ENCODE results near the gene STARD8. TPM values are rescaled to one million over a fixed set of nuclear protein-coding genes. Genes with fewer than 3 reads are reported as not detected.

STARD8 gene
- total and polyA plus RNA-seq, 2 donors (not counting 3 experiments of a cell fraction or from before 2014, with no cell fraction given): 6.8 to 14.8 TPM

DNA sequence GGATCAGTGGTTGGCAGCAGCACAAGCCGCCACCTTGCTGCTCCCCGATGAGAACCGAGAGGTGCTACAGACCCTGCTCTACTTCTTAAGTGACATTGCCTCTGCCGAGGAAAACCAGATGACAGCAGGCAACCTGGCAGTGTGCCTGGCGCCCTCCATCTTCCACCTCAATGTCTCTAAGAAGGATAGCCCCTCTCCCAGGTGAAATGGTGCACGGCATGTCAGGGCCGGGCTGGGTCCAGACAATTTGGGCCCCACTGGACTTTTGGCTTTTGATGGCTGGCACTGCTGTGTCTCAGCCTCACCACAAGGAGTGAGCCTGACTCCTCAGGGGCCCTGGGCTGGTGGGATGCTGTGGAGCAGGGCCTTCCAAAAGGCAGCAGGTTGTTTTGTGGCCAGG lies 74.1 kb downstream of the STARD8 start:
- intact Hi-C loops (cut with micrococcal nuclease) (no loop called here), dilution Hi-C loops (cut with MboI; ENCODE audit: extremely low pct_ligation_motif_present, low sequenced_read_pairs) (no loop called here)
- Histone ChIP-seq H3K79me2 (ENCODE audit: control insufficient read depth, insufficient read depth, low read length) (no peaks in the 10 kb centered on the region), H3K4me2 (ENCODE audit: insufficient read depth, low read length) (no peak overlapping the region), H4K20me1 (replicated peaks; ENCODE audit: control insufficient read depth, extremely low read depth, insufficient read depth, low read length) (no peaks in the 10 kb centered on the region), H3K9me1 (replicated peaks; ENCODE audit: control insufficient read depth, extremely low read depth, insufficient read depth, low read length) (no peaks in the 10 kb centered on the region), H3K9me3 (replicated peaks; ENCODE audit: control insufficient read depth, insufficient read depth, low read length) (no peaks in the 10 kb centered on the region), H3K4me1 (ENCODE audit: control insufficient read depth, extremely low read depth, insufficient read depth, low read length) (no peaks in the 10 kb centered on the region), H3K27ac (ENCODE audit: insufficient read depth, low read depth, low read length) (no peak overlapping the region), H2AFZ (ENCODE audit: low read depth, low read length) (no peak overlapping the region), H3K9ac (replicated peaks; ENCODE audit: extremely low read depth, insufficient read depth, low read length) (no peak overlapping the region), H3K27me3 (ENCODE audit: control insufficient read depth in 2 of 2, insufficient read depth in 2 of 2, low read length in 2 of 2) (no peaks in the 10 kb centered on the region), H3K36me3 (ENCODE audit: control insufficient read depth in 2 of 2, extremely low read depth in 1 of 2, insufficient read depth in 2 of 2, low read length in 2 of 2) (peaks cover 0 to 54% of the 10 kb centered on the region in 2 experiments), H3K4me3 (replicated peaks in 1 of 3; ENCODE audit: insufficient read depth in 1 of 3, low read depth in 1 of 3, low read length in 3 of 3) (no peak overlapping the region)
- no peak for TF ChIP-seq POLR2AphosphoS5 (IDR thresholded peaks at IDR 0.05; ENCODE audit: insufficient read depth, low read depth, low read length)
- TF ChIP-seq, protein P1, sequence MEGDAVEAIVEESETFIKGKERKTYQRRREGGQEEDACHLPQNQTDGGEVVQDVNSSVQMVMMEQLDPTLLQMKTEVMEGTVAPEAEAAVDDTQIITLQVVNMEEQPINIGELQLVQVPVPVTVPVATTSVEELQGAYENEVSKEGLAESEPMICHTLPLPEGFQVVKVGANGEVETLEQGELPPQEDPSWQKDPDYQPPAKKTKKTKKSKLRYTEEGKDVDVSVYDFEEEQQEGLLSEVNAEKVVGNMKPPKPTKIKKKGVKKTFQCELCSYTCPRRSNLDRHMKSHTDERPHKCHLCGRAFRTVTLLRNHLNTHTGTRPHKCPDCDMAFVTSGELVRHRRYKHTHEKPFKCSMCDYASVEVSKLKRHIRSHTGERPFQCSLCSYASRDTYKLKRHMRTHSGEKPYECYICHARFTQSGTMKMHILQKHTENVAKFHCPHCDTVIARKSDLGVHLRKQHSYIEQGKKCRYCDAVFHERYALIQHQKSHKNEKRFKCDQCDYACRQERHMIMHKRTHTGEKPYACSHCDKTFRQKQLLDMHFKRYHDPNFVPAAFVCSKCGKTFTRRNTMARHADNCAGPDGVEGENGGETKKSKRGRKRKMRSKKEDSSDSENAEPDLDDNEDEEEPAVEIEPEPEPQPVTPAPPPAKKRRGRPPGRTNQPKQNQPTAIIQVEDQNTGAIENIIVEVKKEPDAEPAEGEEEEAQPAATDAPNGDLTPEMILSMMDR (IDR thresholded peaks at IDR 0.05; ENCODE audit: extremely low read depth in 1 of 2, insufficient read depth in 1 of 2, low read depth in 1 of 2, low read length in 2 of 2): no peak
- TF ChIP-seq, protein P2, sequence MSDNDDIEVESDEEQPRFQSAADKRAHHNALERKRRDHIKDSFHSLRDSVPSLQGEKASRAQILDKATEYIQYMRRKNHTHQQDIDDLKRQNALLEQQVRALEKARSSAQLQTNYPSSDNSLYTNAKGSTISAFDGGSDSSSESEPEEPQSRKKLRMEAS (IDR thresholded peaks at IDR 0.05; ENCODE audit: insufficient read depth, insufficient read length): no peak
- no TSS peak for BruUV-seq (replicated peaks)
- CTCF ChIA-PET: no interaction called here
- POLR2A ChIA-PET: no interaction called here
- no peak for FAIRE-seq
- DNase-seq (ENCODE audit: low read depth, low spot score): no peak

DNA sequence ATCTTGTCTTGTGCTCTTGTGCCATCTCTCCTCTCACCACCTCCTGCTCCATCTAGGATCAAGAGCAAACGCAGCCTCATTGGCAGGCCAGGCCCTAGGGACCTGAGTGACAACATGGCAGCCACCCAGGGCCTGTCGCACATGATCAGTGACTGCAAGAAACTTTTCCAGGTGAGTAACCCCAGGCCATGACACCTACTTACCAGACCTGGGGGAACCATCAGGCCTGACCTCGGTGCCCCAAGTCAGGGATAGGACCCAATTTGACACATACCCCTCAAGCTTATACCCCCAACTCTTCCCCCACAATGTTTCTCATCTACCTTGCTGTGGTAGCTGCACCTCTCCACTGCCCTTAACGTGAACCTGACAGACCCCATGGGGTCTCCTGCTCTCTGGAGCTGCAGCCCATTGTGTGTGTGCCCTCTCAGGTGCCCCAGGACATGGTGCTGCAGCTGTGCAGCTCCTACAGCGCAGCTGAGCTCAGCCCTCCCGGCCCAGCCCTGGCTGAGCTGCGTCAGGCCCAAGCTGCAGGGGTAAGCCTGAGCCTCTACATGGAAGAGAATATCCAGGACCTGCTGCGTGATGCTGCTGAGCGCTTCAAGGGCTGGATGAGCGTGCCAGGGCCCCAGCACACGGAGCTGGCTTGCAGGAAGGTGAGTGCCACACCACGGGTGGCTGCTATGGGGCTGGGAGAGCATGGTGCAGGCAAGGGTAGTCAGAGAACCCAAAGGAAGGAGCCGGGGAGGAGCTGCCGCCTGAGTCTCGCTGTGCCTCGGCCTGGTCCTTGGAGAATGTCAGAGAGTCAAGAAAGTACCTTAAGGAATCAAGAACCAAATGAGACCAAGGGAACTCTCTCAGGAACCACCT lies 74.8 kb downstream of the STARD8 start:
- Histone ChIP-seq H2AFZ (ENCODE audit: low read depth, low read length) (no peak overlapping the region), H3K36me3 (ENCODE audit: control insufficient read depth in 2 of 2, extremely low read depth in 1 of 2, insufficient read depth in 2 of 2, low read length in 2 of 2) (peaks cover 0 to 51% of the 10 kb centered on the region in 2 experiments), H3K79me2 (ENCODE audit: control insufficient read depth, insufficient read depth, low read length) (no peaks in the 10 kb centered on the region), H4K20me1 (replicated peaks; ENCODE audit: control insufficient read depth, extremely low read depth, insufficient read depth, low read length) (no peaks in the 10 kb centered on the region), H3K9ac (replicated peaks; ENCODE audit: extremely low read depth, insufficient read depth, low read length) (no peak overlapping the region), H3K4me2 (ENCODE audit: insufficient read depth, low read length) (no peak overlapping the region), H3K27me3 (ENCODE audit: control insufficient read depth in 2 of 2, insufficient read depth in 2 of 2, low read length in 2 of 2) (no peaks in the 10 kb centered on the region), H3K9me3 (replicated peaks; ENCODE audit: control insufficient read depth, insufficient read depth, low read length) (no peaks in the 10 kb centered on the region), H3K9me1 (replicated peaks; ENCODE audit: control insufficient read depth, extremely low read depth, insufficient read depth, low read length) (no peaks in the 10 kb centered on the region), H3K4me3 (replicated peaks in 1 of 3; ENCODE audit: insufficient read depth in 1 of 3, low read depth in 1 of 3, low read length in 3 of 3) (no peak overlapping the region), H3K4me1 (ENCODE audit: control insufficient read depth, extremely low read depth, insufficient read depth, low read length) (no peaks in the 10 kb centered on the region), H3K27ac (ENCODE audit: insufficient read depth, low read depth, low read length) (no peak overlapping the region)
- dilution Hi-C loops (cut with MboI; ENCODE audit: extremely low pct_ligation_motif_present, low sequenced_read_pairs): no loop called here
- BruUV-seq (replicated peaks): no TSS peak
- ChIA-PET POLR2A (no interaction called here), CTCF (no interaction called here)
- DNase-seq (ENCODE audit: low read depth, low spot score) (no peak), FAIRE-seq (no peak)
- intact Hi-C loops (cut with micrococcal nuclease): no loop called here
- no peak for TF ChIP-seq EZH2 (IDR thresholded peaks at IDR 0.05; ENCODE audit: borderline replicate concordance, low read depth, low read length, severe bottlenecking)
- TF ChIP-seq, protein P2 (IDR thresholded peaks at IDR 0.05; ENCODE audit: insufficient read depth, insufficient read length): no peak
- TF ChIP-seq POLR2AphosphoS5 (IDR thresholded peaks at IDR 0.05; ENCODE audit: insufficient read depth, low read depth, low read length): no peak
- TF ChIP-seq GATA2 (IDR thresholded peaks at IDR 0.05; ENCODE audit: insufficient read depth, insufficient read length, low read depth, low read length): no peak
- no peak for TF ChIP-seq JUN (IDR thresholded peaks at IDR 0.05; ENCODE audit: borderline replicate concordance, insufficient read depth, insufficient read length, low read depth)
- no peak for TF ChIP-seq FOS (IDR thresholded peaks at IDR 0.05; ENCODE audit: borderline replicate concordance, insufficient read depth, low read length)
- TF ChIP-seq MYC (IDR thresholded peaks at IDR 0.05; ENCODE audit: low read depth, low read length): no peak
- TF ChIP-seq, protein P1 (IDR thresholded peaks at IDR 0.05; ENCODE audit: extremely low read depth in 1 of 2, insufficient read depth in 1 of 2, low read depth in 1 of 2, low read length in 2 of 2): no peak
- no peak for TF ChIP-seq POLR2A (IDR thresholded peaks at IDR 0.05; ENCODE audit: low read depth, low read length)
